Endothelial cell of umbilical vein (primary cell): ENCODE data around the gene ENO4. TPM values are rescaled to one million over a fixed set of nuclear protein-coding genes. Genes with fewer than 3 reads are reported as not detected.

Experiments used
- BruUV-seq: library from RNA; stranded (reverse); fragments of 400-500 nt; replicated peaks from 2 replicates; lab custom pipeline; 2021; lab: Mats Ljungman, UMichigan
- CTCF ChIA-PET: fragments of 300-600, 350-600 bp; sonication (Branson Sonifier 250); formaldehyde crosslinking; loops from one replicate; lab custom pipeline; 2021; ENCODE audit warnings: antibody characterized with exemption, inconsistent platforms; lab: Charles Lee
- POLR2A ChIA-PET: fragments of 300-600, 350-600 bp; sonication (Branson Sonifier 250); formaldehyde crosslinking; loops from one replicate; lab custom pipeline; 2021; ENCODE audit warnings: antibody characterized with exemption, inconsistent platforms; lab: Charles Lee
- DNase-seq: peaks from one replicate; pipeline ENCODE4 v3.0.0-alpha.2; 2011; ENCODE audit warnings: low read depth, low spot score
- FAIRE-seq: peaks from 2 replicates; lab custom pipeline; 2011; peaks lifted over from hg19 to GRCh38; lab: Jason Lieb, UNC
- H2AFZ ChIP-seq: 2 replicates; pipeline ENCODE4 v1.6.0; 2012; ENCODE audit warnings: low read depth, low read length, control low read depth, inconsistent platforms
- H3K27ac ChIP-seq: 2 replicates; pipeline ENCODE4 v1.5.1; 2011; ENCODE audit warnings: low read depth, mild to moderate bottlenecking, control low read depth, low read length, moderate library complexity; ENCODE audit not compliant: insufficient read depth
- H3K27me3 ChIP-seq, 2 experiments: 2 replicates each; pipeline versions ENCODE4 v1.6.0 to v1.6.1; 2011; ENCODE audit warnings: low read length in 2 of 2, mixed read lengths in 1 of 2; ENCODE audit not compliant: control insufficient read depth in 2 of 2, insufficient read depth in 2 of 2
- H3K36me3 ChIP-seq, 2 experiments: 2 replicates in 1 of 2; 3 replicates in 1 of 2; pipeline ENCODE4 v1.5.1; 2011; ENCODE audit warnings: low read length in 2 of 2, mild to moderate bottlenecking in 1 of 2, moderate library complexity in 1 of 2; ENCODE audit not compliant: control insufficient read depth in 2 of 2, insufficient read depth in 2 of 2; ENCODE audit errors: extremely low read depth in 1 of 2
- H3K4me1 ChIP-seq: 3 replicates; pipeline ENCODE4 v1.5.1; 2011; ENCODE audit warnings: mild to moderate bottlenecking, low read length; ENCODE audit not compliant: control insufficient read depth, insufficient read depth; ENCODE audit errors: extremely low read depth
- H3K4me2 ChIP-seq: 2 replicates; pipeline ENCODE4 v1.6.1; 2011; ENCODE audit warnings: low read length, control low read depth, mixed read lengths; ENCODE audit not compliant: insufficient read depth
- H3K4me3 ChIP-seq, 3 experiments: fragments of 200-600 bp in 1 of 3; sonication (generic), shearing (Covaris generic) in 1 of 3; replicated peaks in 1 of 3; 2 replicates each; pipeline ENCODE4 v1.5.1; 2011 to 2016; ENCODE audit warnings: control low read depth in 3 of 3, low read length in 3 of 3, mild to moderate bottlenecking in 2 of 3, inconsistent platforms in 1 of 3, low read depth in 1 of 3, moderate library complexity in 1 of 3; ENCODE audit not compliant: insufficient read depth in 1 of 3
- H3K79me2 ChIP-seq: 2 replicates; pipeline ENCODE4 v1.6.0; 2012; ENCODE audit warnings: low read length, inconsistent platforms; ENCODE audit not compliant: control insufficient read depth, insufficient read depth
- H3K9ac ChIP-seq: replicated peaks from 2 replicates; pipeline ENCODE3; 2011; ENCODE audit warnings: low read length, control low read depth; ENCODE audit not compliant: insufficient read depth; ENCODE audit errors: extremely low read depth
- H3K9me1 ChIP-seq: replicated peaks from 3 replicates; pipeline ENCODE4 v1.6.0; 2011; ENCODE audit warnings: mild to moderate bottlenecking, low read length; ENCODE audit not compliant: control insufficient read depth, insufficient read depth; ENCODE audit errors: extremely low read depth
- H3K9me3 ChIP-seq: replicated peaks from 2 replicates; pipeline ENCODE4 v1.5.1; 2012; ENCODE audit warnings: low read length, inconsistent platforms; ENCODE audit not compliant: control insufficient read depth, insufficient read depth
- H4K20me1 ChIP-seq: replicated peaks from 2 replicates; pipeline ENCODE3; 2011; ENCODE audit warnings: mild to moderate bottlenecking, low read length; ENCODE audit not compliant: control insufficient read depth, insufficient read depth; ENCODE audit errors: extremely low read depth
- CTCF ChIP-seq, 2 donors: IDR thresholded peaks; 1 replicate in 1 of 2; 2 replicates in 1 of 2; pipeline ENCODE4 v1.5.1; 2011; ENCODE audit warnings: low read length in 2 of 2, mild to moderate bottlenecking in 2 of 2, moderate library complexity in 2 of 2, control low read depth in 1 of 2, inconsistent platforms in 1 of 2, low read depth in 1 of 2; ENCODE audit not compliant: insufficient read depth in 1 of 2; ENCODE audit errors: extremely low read depth in 1 of 2
- EZH2 ChIP-seq: IDR thresholded peaks from 2 replicates; pipeline ENCODE4 v1.6.1; 2012; ENCODE audit warnings: borderline replicate concordance, low read depth, mild to moderate bottlenecking, moderate library complexity, low read length, inconsistent platforms; ENCODE audit not compliant: severe bottlenecking
- FOS ChIP-seq: IDR thresholded peaks from 2 replicates; pipeline ENCODE4 v1.6.1; 2011; ENCODE audit warnings: mild to moderate bottlenecking, low read length, moderate library complexity, borderline replicate concordance; ENCODE audit not compliant: insufficient read depth
- GATA2 ChIP-seq: IDR thresholded peaks from 2 replicates; pipeline ENCODE4 v1.7.0; 2011; ENCODE audit warnings: low read depth, mild to moderate bottlenecking, moderate library complexity, mixed read lengths, low read length; ENCODE audit not compliant: insufficient read length, insufficient read depth
- JUN ChIP-seq: IDR thresholded peaks from 2 replicates; pipeline ENCODE4 v1.6.1; 2011; ENCODE audit warnings: borderline replicate concordance, low read depth; ENCODE audit not compliant: insufficient read length, insufficient read depth
- MAX ChIP-seq: IDR thresholded peaks from 2 replicates; pipeline ENCODE4 v1.6.1; 2011; ENCODE audit not compliant: insufficient read depth, insufficient read length
- MYC ChIP-seq: IDR thresholded peaks from one replicate; pipeline ENCODE4 v1.6.1; 2011; ENCODE audit warnings: mild to moderate bottlenecking, low read depth, low read length
- POLR2A ChIP-seq: IDR thresholded peaks from 2 replicates; pipeline ENCODE4 v1.6.1; 2012; ENCODE audit warnings: low read depth, mild to moderate bottlenecking, control low read depth, low read length
- POLR2AphosphoS5 ChIP-seq: IDR thresholded peaks from 2 replicates; pipeline ENCODE4 v1.6.1; 2012; ENCODE audit warnings: low read depth, mild to moderate bottlenecking, control low read depth, low read length, moderate library complexity; ENCODE audit not compliant: insufficient read depth
- dilution Hi-C: fragments of 300-500 bp; cut with MboI; formaldehyde crosslinking; loops from one replicate; pipeline ENCODE4 v1.15.0; 2019; ENCODE audit warnings: low sequenced_read_pairs; ENCODE audit not compliant: extremely low pct_ligation_motif_present
- intact Hi-C: fragments of 100-400 bp; cut with micrococcal nuclease; formaldehyde crosslinking; loops from one replicate; pipeline ENCODE4 v1.10.0; 2022
- polyA plus RNA-seq, 4 experiments: library from polyadenylated mRNA; depleted of rRNA in 3 of 4; stranded (reverse) in 3 of 4; unstranded in 1 of 4; fragments of >200 nt; gene quantifications; 2 replicates each; pipeline versions ENCODE4 v1.2.1 to v1.2.3, GENCODE V29; 2011 to 2012; ENCODE audit warnings: missing spikeins in 1 of 4
- total RNA-seq: library from RNA; stranded (reverse); gene quantifications from 2 replicates; pipeline ENCODE4 v1.2.3, GENCODE V29; 2021

ENO4 gene
- total and polyA plus RNA-seq, 2 donors (not counting 3 experiments of a cell fraction or from before 2014, with no cell fraction given), result 0.08 TPM; not detected in 1

DNA sequence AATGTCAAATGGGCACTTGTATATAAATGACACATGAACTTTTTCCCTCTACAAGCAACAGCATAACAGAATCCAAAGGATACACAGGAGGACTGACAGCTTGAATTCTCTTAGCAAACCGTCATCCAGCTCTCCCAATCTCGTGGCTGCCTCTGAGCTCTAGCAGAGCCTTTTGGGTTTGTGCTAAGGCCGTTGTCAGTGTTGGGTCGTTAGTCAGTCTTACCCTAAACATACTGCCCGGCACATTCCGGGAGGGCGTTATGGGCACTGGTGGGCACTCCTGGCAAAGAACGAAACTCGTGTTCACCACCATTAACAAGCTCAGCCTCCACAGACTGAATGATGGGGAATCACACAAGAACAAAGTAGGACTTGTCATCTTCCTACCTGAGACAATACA, 19.6 kb upstream of the ENO4 start:
- no peaks in the 10 kb centered on the region for H3K9me1 ChIP-seq
- no peak for TF ChIP-seq POLR2A
- no peak for TF ChIP-seq GATA2
- TF ChIP-seq EZH2, result no peak
- TF ChIP-seq MYC, result no peak
- TF ChIP-seq MAX, result no peak
- no peak for TF ChIP-seq POLR2AphosphoS5
- TF ChIP-seq FOS, result no peak
- TF ChIP-seq JUN, result no peak
- TF ChIP-seq CTCF (IDR thresholded peaks at IDR 0.05; ENCODE audit: extremely low read depth in 1 of 2, insufficient read depth in 1 of 2, low read depth in 1 of 2, low read length in 2 of 2), result no peak
- no peak overlapping the region for H3K4me3 ChIP-seq
- intact Hi-C loops (no loop called here), dilution Hi-C loops (no loop called here)
- H3K27me3 ChIP-seq, result no peaks in the 10 kb centered on the region
- no peaks in the 10 kb centered on the region for H3K36me3 ChIP-seq
- H3K9ac ChIP-seq, result no peak overlapping the region
- H2AFZ ChIP-seq, result no peak overlapping the region
- no peaks in the 10 kb centered on the region for H3K9me3 ChIP-seq
- no peaks in the 10 kb centered on the region for H4K20me1 ChIP-seq
- DNase-seq (no peak), FAIRE-seq (no peak)
- no TSS peak for BruUV-seq
- H3K4me1 ChIP-seq, result no peaks in the 10 kb centered on the region
- ChIA-PET POLR2A (no interaction called here), CTCF (interaction anchor here (0.8 to 1.6 kb wide), 2 partner anchors 145 to 345 kb away, joined by 3 to 5 read pairs; no protein-coding TSS in a partner anchor)
- no peaks in the 10 kb centered on the region for H3K79me2 ChIP-seq
- no peak overlapping the region for H3K4me2 ChIP-seq
- no peak overlapping the region for H3K27ac ChIP-seq
